ENCODE data around the gene MYBPC1. TPM values are rescaled to one million over a fixed set of nuclear protein-coding genes. Genes with fewer than 3 reads are reported as not detected.
"Not testable (repeated sequence)": the region's sequence is repeated elsewhere in the genome, so short reads cannot be mapped to it uniquely, and the experiment has no call there.

The MYBPC1 gene
- total RNA-seq, 4 donors from 2014 or later, result 0.13 to 1.6 TPM; not detected in 2

DNA sequence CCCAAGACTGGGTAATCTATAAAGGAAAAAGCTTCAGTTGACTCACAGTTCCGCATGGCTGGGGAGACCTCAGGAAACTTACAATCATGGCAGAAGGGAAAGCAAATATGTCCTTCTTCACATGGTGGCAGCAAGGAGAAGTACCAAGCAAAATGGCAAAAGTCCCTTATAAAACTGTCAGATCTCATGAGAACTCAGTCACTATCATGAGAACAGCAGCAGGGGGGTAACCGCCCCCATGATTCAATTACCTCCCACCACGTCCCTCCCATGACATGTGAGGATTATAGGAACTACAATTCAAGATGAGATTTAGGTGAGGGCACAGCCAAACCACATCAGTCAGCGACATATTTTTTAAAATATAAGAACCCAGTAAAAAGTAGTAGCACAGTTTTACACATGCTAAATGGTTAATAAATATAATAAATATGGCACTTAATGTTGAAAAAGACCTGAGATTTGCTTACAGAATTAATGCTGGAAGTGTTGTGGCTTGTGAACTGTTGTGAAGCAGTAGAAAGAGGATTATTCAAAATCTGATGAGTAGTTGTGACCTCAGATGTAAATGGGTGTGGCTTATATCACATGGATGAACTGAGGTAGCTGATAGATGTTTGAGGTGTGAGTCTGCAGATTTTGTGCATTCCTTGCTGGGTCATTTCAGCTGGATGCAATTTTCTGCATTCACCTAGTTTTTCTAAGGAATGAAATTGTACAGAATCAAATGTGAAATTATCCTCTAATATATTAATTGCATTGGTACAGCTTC, 55.8 kb downstream of the MYBPC1 start:
- WGBS, 2 donors, result 71 to 96% methylated on average over 4 of the region's 4 CpGs
- Histone ChIP-seq H3K36me3 (no peaks in the 10 kb centered on the region), H3K27ac (no peak overlapping the region), H3K9me3 (no peaks in the 10 kb centered on the region), H3K4me1 (peaks cover 0 to 6% of the 10 kb centered on the region in 2 donors), H3K27me3 (no peaks in the 10 kb centered on the region), H3K4me3 (replicated peaks in 1 of 3) (no peak overlapping the region)
- intact Hi-C loops (cut with DNase I), result no loop called here
- DNase-seq, result no peak
- TF ChIP-seq, protein P1, sequence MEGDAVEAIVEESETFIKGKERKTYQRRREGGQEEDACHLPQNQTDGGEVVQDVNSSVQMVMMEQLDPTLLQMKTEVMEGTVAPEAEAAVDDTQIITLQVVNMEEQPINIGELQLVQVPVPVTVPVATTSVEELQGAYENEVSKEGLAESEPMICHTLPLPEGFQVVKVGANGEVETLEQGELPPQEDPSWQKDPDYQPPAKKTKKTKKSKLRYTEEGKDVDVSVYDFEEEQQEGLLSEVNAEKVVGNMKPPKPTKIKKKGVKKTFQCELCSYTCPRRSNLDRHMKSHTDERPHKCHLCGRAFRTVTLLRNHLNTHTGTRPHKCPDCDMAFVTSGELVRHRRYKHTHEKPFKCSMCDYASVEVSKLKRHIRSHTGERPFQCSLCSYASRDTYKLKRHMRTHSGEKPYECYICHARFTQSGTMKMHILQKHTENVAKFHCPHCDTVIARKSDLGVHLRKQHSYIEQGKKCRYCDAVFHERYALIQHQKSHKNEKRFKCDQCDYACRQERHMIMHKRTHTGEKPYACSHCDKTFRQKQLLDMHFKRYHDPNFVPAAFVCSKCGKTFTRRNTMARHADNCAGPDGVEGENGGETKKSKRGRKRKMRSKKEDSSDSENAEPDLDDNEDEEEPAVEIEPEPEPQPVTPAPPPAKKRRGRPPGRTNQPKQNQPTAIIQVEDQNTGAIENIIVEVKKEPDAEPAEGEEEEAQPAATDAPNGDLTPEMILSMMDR (IDR thresholded peaks at IDR 0.05), result no peak
- TF ChIP-seq POLR2A (IDR thresholded peaks at IDR 0.05), result no peak

DNA sequence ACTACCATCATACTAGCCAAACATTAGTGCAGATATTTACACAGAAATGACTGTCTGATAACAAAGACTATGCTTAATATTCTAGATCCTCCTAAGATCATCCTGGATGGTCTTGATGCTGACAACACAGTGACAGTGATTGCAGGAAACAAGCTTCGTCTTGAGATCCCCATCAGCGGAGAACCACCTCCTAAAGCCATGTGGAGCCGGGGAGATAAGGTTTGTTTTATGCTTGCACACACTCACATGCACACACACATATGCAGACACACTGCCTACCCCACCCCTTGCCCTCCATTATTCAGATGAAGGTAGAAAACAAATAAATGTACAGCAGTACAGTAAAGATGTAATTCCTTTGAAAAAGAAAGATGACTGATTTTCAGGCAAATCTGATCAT, 58.3 kb downstream of the MYBPC1 start:
- H3K27me3 ChIP-seq, result no peaks in the 10 kb centered on the region
- no peaks in the 10 kb centered on the region for H3K4me1 ChIP-seq
- H3K27ac ChIP-seq, result no peak overlapping the region
- no peaks in the 10 kb centered on the region for H3K9me3 ChIP-seq
- intact Hi-C loops (cut with DNase I), result no loop called here
- DNase-seq, result no peak
- no peak overlapping the region for H3K4me3 ChIP-seq (replicated peaks in 1 of 3)
- no peaks in the 10 kb centered on the region for H3K36me3 ChIP-seq
- TF ChIP-seq, protein P1 (IDR thresholded peaks at IDR 0.05), result no peak
- TF ChIP-seq POLR2A (IDR thresholded peaks at IDR 0.05), result no peak
- WGBS, 2 donors, result 76% methylated on average over 3 of the region's 3 CpGs

GRCh38 chr12:101653503-101653902, 58.7 kb downstream of the MYBPC1 start:
- DNase-seq, result no peak
- no peak for TF ChIP-seq POLR2A (IDR thresholded peaks at IDR 0.05)
- TF ChIP-seq, protein P1 (IDR thresholded peaks at IDR 0.05), result no peak
- 41 to 71% methylated on average over 3 of the region's 3 CpGs for WGBS, 2 donors
- no peak overlapping the region for H3K4me3 ChIP-seq (replicated peaks in 1 of 3)
- H3K27ac ChIP-seq, result no peak overlapping the region
- no peaks in the 10 kb centered on the region for H3K36me3 ChIP-seq
- no peaks in the 10 kb centered on the region for H3K9me3 ChIP-seq
- no peaks in the 10 kb centered on the region for H3K4me1 ChIP-seq
- intact Hi-C loops (cut with DNase I), result no loop called here
- H3K27me3 ChIP-seq, result no peaks in the 10 kb centered on the region

GRCh38 chr12:101654442-101654841, 59.7 kb downstream of the MYBPC1 start:
- intact Hi-C loops (cut with DNase I), result no loop called here
- no peak overlapping the region for H3K4me3 ChIP-seq (replicated peaks in 1 of 3)
- H3K36me3 ChIP-seq, result no peaks in the 10 kb centered on the region
- TF ChIP-seq, protein P1 (IDR thresholded peaks at IDR 0.05), result no peak
- no peak for TF ChIP-seq POLR2A (IDR thresholded peaks at IDR 0.05)
- H3K27me3 ChIP-seq, result no peaks in the 10 kb centered on the region
- DNase-seq, result no peak
- H3K9me3 ChIP-seq, result no peaks in the 10 kb centered on the region
- H3K27ac ChIP-seq, result no peak overlapping the region
- H3K4me1 ChIP-seq, result no peaks in the 10 kb centered on the region
- 92 to 100% methylated on average over 1 of the region's 1 CpG for WGBS, 2 donors

GRCh38 chr12:101655393-101655792, 60.6 kb downstream of the MYBPC1 start:
- 61 to 64% methylated on average over 2 of the region's 2 CpGs for WGBS, 2 donors
- TF ChIP-seq POLR2A (IDR thresholded peaks at IDR 0.05), result no peak
- TF ChIP-seq, protein P1 (IDR thresholded peaks at IDR 0.05), result no peak
- no peak overlapping the region for H3K4me3 ChIP-seq (replicated peaks in 1 of 3)
- H3K27me3 ChIP-seq, result no peaks in the 10 kb centered on the region
- intact Hi-C loops (cut with DNase I), result no loop called here
- no peaks in the 10 kb centered on the region for H3K36me3 ChIP-seq
- no peaks in the 10 kb centered on the region for H3K9me3 ChIP-seq
- H3K4me1 ChIP-seq, result no peaks in the 10 kb centered on the region
- H3K27ac ChIP-seq, result no peak overlapping the region
- no peak for DNase-seq

GRCh38 chr12:101660662-101661061, 65.9 kb downstream of the MYBPC1 start:
- intact Hi-C loops (cut with DNase I); H3K27ac ChIP-seq; DNase-seq; H3K4me3 ChIP-seq (replicated peaks in 1 of 3); H3K27me3 ChIP-seq; H3K4me1 ChIP-seq; H3K36me3 ChIP-seq; H3K9me3 ChIP-seq: not testable (repeated sequence)
- 75 to 83% methylated on average over 2 of the region's 2 CpGs for WGBS, 2 donors
